NCI-H524 treated with DMSO at 0.1 percent for 48 hours (cell line): Measurements from ENCODE around the gene INSYN2B.
"Not testable (repeated sequence)": the region's sequence is repeated elsewhere in the genome, so short reads cannot be mapped to it uniquely, and the experiment has no call there.

Experiments used
- DNase-seq: peaks from one replicate; lab custom pipeline; 2025; lab: John Stamatoyannopoulos, UW

INSYN2B gene

DNA sequence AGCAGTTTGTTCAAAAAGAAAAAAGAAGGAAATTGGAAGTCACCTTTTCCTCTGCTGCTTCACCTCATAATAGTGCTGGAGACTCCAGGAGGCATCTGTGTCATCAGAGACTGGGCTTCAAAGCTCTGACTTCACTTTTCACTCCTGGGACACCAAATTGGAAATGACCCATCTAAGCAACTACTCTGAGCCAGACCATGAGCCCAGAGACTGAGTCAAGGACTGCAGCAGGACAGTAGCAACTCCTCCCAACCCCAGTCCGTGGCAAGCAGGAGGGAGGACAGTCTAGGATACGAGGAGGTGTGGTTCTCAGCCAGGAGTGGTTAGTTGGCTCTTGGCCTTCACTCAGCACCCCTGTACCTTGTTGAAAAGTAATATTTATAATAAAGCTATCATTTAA is 131.5 kb downstream of the INSYN2B start:
- no peak for DNase-seq

DNA sequence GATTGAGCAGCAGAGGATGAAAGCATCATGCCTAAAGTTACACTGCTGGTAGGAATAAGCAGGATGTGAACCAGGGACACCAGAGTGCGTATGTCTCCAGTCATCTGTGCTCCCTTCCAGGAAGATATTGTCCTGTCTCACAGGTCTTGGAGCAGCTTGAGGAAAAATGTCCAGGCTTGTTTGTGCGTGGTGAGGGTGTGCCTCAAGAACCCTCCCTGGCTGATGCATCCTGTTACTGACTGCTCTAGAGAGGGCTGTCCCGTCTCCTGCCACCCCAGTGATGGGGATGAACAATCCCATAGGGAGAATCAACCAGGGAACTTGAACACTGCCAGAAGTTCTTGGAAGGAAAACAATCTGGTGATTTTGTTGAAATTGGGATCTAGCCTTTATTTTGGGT is 132.0 kb downstream of the INSYN2B start:
- no peak for DNase-seq

DNA sequence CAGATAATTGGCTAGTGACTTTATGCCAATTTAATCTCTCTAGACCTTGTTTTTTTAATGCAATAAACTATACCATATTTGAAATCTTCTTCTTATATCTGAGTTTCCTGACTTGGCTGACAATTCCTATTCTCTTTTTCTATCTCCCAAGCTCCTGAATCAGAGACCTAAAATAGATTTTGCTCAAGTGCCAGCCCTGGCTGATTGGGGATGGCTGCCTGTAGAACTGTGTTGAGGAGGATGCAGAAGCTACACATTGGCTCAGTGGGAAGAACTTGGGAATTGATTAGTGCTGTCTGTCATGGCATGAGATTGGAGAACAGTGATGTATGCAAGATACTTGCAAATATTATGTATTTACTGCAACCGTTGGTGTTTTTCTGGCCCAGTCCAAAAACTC is 132.8 kb downstream of the INSYN2B start:
- no peak for DNase-seq

DNA sequence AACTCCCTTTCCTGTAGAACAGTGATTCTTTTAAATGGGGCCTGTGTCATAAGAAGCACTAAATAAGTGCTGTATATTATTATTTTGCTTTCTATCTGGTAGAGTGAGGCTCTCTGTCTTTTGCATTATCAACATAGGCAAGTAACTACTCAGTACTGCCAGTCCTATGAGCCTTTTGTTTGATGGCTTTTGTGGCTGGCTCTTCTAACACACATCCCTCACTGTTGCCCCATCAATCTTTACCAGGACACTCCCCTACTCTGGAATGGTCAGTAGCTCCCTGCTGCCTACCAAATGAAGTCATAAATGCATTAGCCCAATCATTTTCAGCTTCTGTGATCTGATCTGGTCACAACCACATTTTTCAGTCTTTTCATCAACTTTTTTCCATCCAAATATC is 137.6 kb downstream of the INSYN2B start:
- no peak for DNase-seq

- no peak for DNase-seq
Measured at GRCh38 chr5:169840405-169840804, 139.9 kb downstream of the INSYN2B start.

DNA sequence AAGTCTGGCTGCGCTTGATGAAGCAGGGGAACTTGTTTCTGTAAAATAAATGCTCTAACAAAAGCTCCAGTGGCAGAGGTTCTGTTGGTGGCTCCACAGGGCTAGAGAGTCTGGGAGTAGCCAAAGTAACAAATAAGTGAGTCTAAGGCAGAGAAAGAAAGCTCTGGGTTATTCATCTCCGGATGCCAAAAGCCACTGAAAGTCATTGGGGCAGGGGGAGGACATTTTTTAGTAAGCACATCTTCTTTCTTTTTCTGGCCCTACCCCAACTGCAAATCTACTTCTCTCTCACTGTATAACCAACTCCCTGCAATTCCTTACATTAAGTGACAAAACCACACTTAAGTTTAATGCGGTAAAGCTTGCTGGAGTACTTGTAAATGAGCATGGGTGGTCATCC is 141.6 kb downstream of the INSYN2B start:
- no peak for DNase-seq

DNA sequence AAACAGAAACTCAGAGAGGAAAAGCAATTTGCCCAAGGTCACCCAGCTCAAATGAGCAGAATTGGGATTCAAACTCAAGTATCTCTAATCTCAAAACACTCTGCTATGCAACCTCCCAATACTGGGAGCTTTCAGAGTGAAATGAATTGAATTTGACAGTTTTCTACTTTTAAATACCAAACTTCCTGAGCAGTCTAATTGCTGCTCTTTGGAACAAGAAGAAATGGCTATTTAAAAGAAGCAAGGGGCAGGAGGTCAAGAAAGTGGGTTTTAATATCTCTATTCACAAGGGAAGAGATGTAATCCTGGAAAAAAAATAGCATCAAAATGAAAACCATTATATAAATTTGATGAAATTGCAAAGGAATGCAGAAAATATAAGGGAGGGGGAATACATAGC is 142.6 kb downstream of the INSYN2B start:
- no peak for DNase-seq

DNA sequence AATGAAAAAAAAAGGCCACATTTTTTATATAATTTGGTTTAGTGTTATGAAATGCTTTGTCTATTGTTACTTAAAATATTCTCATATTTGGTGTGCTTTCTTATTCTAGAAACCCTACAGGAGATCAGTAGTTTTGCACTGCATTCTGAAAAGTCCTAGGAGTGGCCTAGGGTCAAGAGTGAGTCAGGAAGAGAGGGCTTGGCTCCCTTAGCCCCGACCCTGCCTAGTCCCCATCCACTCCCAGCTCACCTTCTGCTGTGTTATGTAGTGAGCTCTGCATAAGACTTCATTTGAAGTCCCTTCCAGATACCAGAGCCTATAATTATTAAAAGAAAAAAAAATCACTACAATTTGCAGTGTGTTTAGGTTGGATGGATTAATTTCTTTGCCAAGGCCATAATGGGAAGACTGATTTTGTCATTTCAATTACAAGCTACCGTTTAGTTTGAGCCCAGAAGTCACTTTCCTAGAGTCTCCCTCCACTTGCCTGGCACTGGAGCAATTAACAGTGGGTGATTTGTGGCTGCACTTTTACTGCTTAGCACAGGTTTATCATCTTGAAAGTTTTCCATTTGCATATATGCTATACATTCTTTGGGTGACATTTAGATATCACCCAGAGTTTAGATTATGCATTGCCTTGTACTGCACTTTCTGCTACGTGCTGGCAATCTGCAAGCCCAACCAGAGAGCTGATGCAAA is 143.3 kb downstream of the INSYN2B start:
- DNase-seq = no peak

GRCh38 chr5:169834540-169834939 is 145.8 kb downstream of the INSYN2B start:
- not testable (repeated sequence) for DNase-seq

DNA sequence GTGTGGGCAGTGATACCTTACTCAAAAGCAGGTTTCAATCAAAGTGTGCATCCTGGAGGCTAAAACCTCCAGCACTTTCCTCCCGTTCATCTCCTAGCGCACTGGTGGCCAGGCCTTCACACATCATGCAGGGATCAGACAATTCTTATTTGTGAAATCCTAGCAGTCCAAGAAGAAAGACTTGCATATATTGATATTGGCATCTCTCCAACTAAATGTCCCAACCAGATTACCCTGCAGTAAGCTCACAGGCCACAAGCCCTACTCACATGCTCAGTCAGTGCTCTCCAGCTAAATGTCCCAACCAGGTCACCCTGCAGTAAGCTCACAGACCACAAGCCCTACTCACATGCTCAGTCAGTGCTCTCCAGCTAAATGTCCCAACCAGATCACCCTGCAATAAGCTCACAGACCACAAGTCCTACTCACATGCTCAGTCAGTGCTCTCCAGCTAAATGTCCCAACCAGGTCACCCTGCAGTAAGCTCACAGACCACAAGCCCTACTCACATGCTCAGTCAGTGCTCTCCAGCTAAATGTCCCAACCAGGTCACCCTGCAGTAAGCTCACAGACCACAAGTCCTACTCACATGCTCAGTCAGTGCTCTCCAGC is 146.5 kb downstream of the INSYN2B start:
- DNase-seq = not testable (repeated sequence)

DNA sequence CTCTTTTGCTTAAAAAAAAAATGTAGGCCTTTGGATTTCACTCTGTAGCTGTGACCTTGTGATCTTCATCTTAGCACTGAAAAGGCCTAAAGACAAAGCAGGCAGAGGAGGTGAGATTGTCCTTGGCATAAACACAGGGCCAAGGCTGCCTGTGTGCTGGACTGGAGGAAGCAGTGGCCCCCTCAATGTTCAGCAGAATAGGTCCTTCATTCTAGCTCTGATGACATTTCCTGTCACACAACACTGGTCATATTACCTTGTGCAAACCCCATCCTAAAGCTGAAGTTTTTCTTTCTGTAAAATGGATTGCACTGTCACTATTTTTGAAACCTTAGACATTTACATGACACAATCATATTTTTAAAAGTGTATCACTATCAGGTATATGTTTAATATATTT is 147.4 kb downstream of the INSYN2B start:
- DNase-seq = no peak

DNA sequence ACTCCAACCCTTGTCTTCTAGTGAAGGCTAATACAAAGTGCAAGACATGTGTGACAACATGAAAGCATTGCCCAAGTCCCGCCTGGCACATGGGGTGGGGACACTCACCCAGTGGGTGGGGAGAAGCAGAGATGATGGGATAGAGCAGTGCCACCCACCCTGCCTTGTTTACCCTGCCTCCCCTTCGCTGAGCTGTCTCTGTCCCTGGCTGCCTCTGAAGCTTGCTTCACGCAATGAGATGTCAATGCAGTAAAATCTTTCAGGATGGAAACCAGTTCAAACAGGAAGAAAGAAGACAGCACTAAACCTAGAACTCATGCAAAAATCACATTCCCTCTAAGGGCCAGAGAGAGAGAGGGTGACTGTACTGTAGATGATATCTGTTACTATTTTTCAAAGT is 148.0 kb downstream of the INSYN2B start:
- DNase-seq = no peak

DNA sequence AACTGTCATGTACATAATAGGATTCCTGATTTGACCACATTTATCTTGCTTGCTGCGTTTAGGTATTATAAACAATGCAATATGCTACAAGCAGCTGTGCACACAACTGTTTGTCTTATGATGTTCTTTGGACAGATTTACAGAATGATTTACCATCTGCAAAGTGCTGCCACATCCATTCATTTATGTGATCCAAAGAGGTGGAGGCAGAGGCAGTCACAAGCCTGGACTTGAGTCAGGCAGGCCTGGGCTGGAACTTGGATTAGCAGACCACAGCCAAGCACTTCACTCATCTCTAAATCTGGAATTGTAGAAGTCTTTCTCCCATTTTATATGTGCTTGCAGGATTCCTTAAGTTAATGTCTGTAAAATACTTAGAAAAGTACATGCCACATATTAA is 149.0 kb downstream of the INSYN2B start:
- DNase-seq = peak; percentile 6

- DNase-seq = no peak
Measured at GRCh38 chr5:169828385-169828784, 151.9 kb downstream of the INSYN2B start.

DNA sequence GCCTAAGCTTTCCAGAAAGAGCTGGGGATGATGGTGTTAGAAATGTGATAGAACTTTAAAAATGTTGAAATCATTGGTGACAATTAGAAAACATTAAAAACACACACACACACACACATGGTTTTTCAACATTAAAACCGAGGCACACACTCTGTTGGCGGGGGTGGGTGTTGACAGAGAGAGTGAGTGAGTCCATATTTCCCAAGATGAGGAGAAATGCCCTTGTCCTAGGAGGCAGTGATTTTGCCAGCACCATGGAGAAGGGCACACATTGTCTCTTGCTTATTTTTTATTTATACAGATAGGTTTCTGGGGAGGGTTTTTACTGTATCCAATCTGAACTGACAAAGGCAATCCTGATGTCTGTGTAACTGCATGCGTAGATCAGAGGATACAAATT is 152.5 kb downstream of the INSYN2B start:
- DNase-seq = no peak

DNA sequence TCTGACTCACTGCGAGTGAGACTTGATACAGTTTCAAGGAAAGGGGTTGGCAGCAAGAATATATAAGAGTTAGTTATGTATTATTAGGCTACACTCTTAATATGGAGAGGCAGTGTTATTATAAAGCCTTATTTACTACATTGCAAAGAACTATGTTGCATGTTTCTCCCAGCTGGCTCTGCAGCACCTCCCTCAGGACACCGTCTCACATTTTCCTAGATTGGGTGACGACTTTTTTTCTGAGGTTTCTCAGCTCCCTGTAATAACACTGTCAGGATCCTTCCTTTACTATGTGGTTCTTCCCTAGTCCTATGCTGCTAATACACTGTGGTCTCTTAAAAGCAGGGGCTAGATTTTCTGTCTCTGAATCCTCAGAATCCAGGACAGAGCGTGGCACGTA is 153.7 kb downstream of the INSYN2B start:
- DNase-seq = no peak

DNA sequence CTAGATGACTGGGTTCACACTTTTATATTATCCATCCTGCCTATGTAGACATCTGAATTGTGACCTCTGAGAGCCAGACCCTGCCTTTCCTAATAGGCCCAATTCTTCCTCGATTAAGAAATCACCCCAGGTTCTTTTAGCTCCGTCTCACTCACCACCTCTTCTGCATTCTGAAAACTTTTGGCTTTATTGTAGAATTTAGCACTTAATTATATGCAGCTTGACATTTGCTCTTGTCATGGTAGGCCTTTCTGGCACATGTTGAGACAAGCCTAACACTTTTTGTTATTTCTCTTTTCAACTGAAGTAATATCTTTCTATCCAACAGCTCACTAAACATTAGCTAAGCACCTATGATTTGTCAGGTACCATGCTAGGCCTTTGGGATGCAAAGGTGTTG is 163.3 kb downstream of the INSYN2B start:
- DNase-seq = no peak

DNA sequence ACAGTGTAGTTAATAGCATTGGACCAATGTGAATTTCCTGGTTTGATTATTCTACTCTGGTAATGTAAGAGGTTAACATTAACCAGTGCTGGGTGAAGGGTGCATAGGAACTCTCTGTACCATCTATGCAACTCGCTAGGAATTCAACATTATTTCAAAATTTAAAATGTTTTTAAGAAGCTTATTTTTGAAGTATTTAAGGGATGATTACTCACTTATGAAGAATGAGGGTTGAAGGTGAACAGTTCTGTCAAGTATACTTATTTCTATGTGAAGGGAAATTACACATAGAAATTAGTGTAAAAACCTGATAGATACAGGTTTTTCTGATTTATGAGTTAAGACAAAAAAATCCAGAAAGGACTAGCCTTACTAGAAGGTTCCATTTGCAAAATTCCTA is 165.8 kb downstream of the INSYN2B start:
- DNase-seq = no peak
